Kidney epithelial cell (primary cell): ENCODE results near the gene BUB1. TPM values are rescaled to one million over a fixed set of nuclear protein-coding genes. Genes with fewer than 3 reads are reported as not detected.
"Not testable (repeated sequence)": the region's sequence is repeated elsewhere in the genome, so short reads cannot be mapped to it uniquely, and the experiment has no call there.

ENCODE experiments used
- DNase-seq: peaks from one replicate; pipeline ENCODE4 v3.0.0-alpha.2; 2010; ENCODE audit warnings: low read depth
- H3K27me3 ChIP-seq: 2 replicates; pipeline ENCODE4 v1.6.0; 2011; ENCODE audit warnings: low read length; ENCODE audit not compliant: control insufficient read depth, insufficient read depth
- H3K36me3 ChIP-seq: 2 replicates; pipeline ENCODE4 v1.5.1; 2011; ENCODE audit warnings: low read length; ENCODE audit not compliant: control insufficient read depth, insufficient read depth
- H3K4me3 ChIP-seq: 2 replicates; pipeline ENCODE4 v1.5.1; 2011; ENCODE audit warnings: low read depth, mild to moderate bottlenecking, control low read depth, low read length
- total RNA-seq: library from RNA; depleted of rRNA; stranded (reverse); fragments of >200 nt; gene quantifications from 2 replicates; pipeline ENCODE4 v1.2.3, GENCODE V29; 2015
- TF ChIP-seq, protein P1 (sequence below): IDR thresholded peaks from 2 replicates; pipeline ENCODE4 v1.5.1; 2011; ENCODE audit warnings: mild to moderate bottlenecking, moderate library complexity, low read length, control low read depth, inconsistent platforms; ENCODE audit not compliant: insufficient read depth, poor library complexity, severe bottlenecking

The BUB1 gene
- total RNA-seq, 1 donor from 2014 or later, result 10.2 TPM

- DNase-seq, result no peak
- TF ChIP-seq, protein P1, sequence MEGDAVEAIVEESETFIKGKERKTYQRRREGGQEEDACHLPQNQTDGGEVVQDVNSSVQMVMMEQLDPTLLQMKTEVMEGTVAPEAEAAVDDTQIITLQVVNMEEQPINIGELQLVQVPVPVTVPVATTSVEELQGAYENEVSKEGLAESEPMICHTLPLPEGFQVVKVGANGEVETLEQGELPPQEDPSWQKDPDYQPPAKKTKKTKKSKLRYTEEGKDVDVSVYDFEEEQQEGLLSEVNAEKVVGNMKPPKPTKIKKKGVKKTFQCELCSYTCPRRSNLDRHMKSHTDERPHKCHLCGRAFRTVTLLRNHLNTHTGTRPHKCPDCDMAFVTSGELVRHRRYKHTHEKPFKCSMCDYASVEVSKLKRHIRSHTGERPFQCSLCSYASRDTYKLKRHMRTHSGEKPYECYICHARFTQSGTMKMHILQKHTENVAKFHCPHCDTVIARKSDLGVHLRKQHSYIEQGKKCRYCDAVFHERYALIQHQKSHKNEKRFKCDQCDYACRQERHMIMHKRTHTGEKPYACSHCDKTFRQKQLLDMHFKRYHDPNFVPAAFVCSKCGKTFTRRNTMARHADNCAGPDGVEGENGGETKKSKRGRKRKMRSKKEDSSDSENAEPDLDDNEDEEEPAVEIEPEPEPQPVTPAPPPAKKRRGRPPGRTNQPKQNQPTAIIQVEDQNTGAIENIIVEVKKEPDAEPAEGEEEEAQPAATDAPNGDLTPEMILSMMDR, result no peak
- H3K27me3 ChIP-seq, result no peaks in the 10 kb centered on the region
- H3K4me3 ChIP-seq, result no peak overlapping the region
- H3K36me3 ChIP-seq, result no peaks in the 10 kb centered on the region
These were observed 33.5 kb downstream of the BUB1 start for GRCh38 chr2:110644357-110644756.

DNA sequence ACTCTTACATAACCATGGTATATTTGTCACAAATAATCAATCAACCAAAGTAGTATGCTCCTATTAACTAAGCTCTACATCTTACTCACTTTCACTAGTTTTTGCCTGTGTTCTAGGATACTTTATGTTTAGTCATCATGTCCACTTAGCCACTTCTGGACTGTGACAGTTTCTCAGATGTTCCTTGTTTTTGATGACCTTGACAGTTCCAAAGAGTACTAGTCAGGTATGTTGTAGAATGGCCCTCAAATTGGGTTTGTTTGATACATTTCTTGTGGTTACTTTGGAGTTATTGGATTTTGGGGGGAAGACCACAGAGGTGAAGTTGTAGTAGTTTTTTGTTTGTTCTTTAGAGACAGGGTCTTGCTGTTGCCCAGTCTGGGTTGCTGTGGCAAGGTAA, 35.5 kb downstream of the BUB1 start:
- TF ChIP-seq, protein P1, result no peak
- Histone ChIP-seq H3K36me3 (no peaks in the 10 kb centered on the region), H3K4me3 (no peak overlapping the region), H3K27me3 (no peaks in the 10 kb centered on the region)
- no peak for DNase-seq

DNA sequence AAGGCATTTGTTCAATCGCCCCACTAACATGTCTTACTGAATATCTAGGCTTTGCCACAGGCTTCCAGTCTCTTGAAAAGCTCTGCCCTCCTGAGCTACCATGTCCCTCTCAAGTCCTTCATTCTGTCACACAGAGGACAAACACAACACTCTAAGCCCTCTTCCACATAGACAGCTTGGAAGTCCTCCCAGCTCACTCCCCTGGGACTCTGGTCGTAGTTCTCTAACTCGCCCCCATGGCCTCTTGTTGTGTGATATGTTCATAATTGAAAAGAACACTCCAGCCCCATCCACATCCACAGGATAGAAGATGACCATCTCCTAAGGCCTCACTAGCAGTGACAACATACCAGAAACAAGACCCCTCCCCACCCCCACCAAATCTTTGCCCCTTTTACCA, 37.9 kb downstream of the BUB1 start:
- DNase-seq, result no peak
- Histone ChIP-seq H3K27me3 (no peaks in the 10 kb centered on the region), H3K4me3 (no peak overlapping the region), H3K36me3 (no peaks in the 10 kb centered on the region)
- TF ChIP-seq, protein P1, result no peak

- DNase-seq, result no peak
- TF ChIP-seq, protein P1, result no peak
- H3K27me3 ChIP-seq, result no peaks in the 10 kb centered on the region
- no peak overlapping the region for H3K4me3 ChIP-seq
- H3K36me3 ChIP-seq, result no peaks in the 10 kb centered on the region
These were observed 38.7 kb downstream of the BUB1 start for GRCh38 chr2:110638952-110639695.

- Histone ChIP-seq H3K4me3 (no peak overlapping the region), H3K36me3 (no peaks in the 10 kb centered on the region), H3K27me3 (no peaks in the 10 kb centered on the region)
- TF ChIP-seq, protein P1, result no peak
- DNase-seq, result no peak
These were observed 39.9 kb downstream of the BUB1 start for GRCh38 chr2:110638004-110638403.

DNA sequence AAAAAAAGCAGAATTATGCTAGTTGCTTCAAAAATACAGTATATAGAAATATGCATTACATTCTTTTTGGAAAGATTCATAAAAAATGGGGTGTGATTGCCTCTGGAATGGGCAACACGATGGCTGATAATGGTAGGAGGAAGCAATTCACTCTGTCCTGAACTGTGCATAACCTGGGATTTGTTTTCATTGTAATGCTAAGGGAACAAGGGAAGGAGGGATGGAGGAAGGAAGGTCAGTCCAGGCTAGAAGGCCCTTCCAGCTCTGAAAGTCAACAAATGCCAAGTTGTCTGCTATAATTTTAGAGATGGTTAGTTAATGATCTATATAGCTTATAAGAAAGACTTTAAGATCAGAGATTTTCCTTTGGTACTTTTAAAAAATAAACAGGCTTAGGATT, 40.8 kb downstream of the BUB1 start:
- DNase-seq, result no peak
- Histone ChIP-seq H3K36me3 (no peaks in the 10 kb centered on the region), H3K4me3 (no peak overlapping the region), H3K27me3 (no peaks in the 10 kb centered on the region)
- TF ChIP-seq, protein P1, result no peak

DNA sequence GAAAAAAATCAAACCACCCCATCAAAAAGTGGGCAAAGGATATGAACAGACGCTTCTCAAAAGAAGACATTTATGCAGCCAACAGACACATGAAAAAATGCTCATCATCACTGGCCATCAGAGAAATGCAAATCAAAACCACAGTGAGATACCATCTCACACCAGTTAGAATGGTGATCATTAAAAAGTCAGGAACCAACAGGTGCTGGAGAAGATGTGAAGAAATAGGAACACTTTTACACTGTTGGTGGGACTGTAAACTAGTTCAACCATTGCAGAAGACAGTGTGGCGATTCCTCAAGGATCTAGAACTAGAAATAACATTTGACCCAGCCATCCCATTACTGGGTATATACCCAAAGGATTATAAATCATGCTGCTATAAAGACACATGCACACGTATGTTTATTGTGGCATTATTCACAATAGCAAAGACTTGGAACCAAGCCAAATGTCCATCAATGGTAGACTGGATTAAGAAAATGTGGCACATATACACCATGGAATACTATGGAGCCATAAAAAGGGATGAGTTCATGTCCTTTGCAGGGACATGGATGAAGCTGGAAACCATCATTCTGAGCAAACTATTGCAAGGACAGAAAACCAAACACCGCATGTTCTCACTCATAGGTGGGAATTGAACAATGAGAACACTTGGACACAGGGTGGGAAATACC, 41.8 kb downstream of the BUB1 start:
- not testable (repeated sequence) for H3K27me3 ChIP-seq, H3K4me3 ChIP-seq, H3K36me3 ChIP-seq, DNase-seq

- H3K27me3 ChIP-seq, H3K4me3 ChIP-seq, DNase-seq, H3K36me3 ChIP-seq: not testable (repeated sequence)
These were observed 50.5 kb downstream of the BUB1 start for GRCh38 chr2:110627348-110627747.
